GM18873 (cell line): ENCODE data around the gene CLDND2.
A peak's percentile ranks its signal among the peaks of the same experiment; 100 is the strongest.

Experiments used
- ATAC-seq: cut with Tn5 transposase; IDR thresholded peaks from one replicate; pipeline ENCODE4 v1.9.1; 2021; ENCODE audit warnings: mild to moderate bottlenecking, moderate library complexity, moderate number of reproducible peaks; ENCODE audit not compliant: unreplicated experiment, low FRiP score

Gene CLDND2

DNA sequence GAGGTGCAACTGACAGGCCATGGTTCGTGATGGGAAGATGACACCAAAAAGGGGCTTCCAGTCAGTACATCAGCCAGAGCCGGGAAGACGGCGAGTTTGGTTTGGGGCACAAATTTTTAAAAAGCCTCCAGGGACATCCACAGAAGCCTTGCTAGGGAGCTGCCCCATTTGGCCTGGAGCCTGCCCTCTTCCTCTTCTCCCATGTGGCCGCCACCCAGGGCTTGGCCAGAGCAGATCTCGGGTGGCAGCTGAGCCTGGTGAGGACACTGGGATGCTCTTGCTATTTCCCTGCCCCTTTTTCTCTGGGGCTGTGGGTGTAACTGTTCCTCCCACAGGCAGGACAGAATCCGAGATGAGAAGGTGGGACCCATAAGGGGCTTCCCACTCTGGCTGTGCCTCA is 10.9 kb downstream of the CLDND2 start:
- no peak for ATAC-seq

DNA sequence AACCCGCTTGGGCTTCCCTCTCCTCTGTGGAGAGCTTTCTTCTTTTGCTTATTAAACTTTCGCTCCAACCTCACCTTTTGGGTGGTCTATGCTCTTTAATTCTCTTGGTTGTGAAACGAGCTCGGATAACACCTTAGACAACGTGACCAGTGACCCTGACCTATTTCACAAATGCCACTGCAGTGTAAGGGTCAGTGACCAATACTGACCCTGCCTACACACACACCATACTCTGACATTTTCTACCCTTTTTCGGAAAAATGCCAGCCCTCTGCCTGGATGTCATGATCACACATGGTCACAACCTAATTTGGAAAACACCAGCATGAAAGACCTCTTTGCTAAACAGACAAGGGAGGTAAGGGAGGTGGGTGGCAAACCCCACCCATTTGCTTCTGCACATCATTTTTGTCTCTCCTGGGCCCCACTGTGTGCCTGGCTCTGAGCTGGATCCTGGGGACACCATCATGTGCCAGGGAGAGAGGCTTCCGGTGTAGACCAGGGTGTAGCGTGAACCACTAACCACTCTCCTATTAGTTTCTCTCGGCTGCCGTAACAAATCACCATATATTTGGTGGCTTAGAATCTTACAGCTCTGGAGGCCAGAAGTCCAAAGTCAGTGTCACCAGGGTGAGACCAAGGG is 12.5 kb downstream of the CLDND2 start:
- no peak for ATAC-seq

DNA sequence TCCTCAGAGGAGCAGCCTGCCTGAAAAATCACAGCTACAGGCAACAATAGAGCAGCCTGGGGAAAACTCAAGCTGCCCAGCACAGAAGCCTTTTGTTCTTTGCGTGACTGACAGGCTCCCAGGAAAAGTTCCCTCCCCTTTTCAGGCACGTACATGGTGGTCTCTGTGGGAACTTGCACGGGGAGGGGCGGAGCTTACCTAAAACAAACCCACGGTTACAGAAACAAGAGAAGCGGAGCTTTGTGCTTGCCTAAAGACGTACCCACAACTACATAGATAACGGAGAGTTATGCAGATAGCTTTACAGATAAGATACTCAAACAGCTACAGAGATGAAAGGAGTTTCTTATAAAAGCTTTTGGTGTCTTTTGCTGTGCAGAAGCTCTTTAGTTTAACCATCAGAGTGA is 14.1 kb downstream of the CLDND2 start:
- ATAC-seq = no peak

DNA sequence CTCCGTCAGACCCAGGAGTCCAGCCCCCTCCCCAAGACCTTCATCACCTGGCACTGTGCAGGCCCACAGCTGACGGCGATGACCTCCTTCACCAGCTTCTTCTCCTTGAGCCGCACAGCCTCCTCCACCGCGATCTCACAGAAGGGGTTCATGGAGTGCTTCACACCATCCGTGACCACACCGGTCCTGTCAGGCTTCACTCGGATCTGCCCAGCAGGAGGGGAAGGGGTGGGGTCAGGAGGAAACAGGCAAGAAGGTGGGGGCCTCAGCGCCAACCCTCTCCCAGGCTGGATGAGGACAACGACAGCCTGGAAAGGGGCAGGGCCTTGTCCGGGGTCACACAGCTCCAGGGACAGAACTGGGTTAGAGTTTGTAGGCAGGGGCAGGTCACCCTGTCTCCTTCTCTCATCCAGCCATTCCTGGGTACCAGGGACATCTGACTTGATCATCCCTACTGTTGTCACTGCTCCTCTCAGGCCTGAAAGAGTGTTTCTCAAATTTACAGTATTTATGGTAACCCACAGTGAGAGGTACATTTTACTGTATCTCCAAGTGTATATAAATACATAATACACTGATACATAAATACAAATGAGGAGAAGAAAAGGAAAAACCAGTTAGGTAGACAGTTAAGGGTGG is 14.6 kb downstream of the CLDND2 start:
- no peak for ATAC-seq

DNA sequence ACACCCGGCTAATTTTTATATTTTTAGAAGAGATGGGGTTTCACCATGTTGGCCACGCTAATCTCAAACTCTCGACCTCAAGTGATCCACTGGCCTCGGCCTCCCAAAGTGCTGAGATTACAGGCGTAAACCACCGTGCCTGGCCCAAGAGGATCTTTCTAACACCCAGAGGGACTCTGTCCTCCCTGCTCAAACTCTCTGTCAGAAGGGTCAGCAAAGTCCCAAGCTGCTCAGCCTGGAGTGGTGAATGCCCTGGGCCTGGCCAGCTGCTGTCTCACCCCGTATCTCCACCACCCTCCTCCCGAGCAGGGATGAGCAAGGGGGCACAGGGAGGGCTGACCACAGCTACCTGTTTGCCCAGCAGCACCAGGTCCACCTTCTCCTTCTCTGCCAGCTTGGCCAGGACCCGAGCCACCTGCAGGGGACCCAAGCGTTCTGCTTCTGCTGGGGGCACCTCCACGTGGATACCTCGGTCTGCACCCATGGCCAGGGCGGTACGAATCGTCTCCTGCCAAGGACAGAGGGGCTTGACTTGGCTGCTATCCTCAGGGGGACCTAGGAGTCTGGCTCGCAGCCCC is 15.9 kb downstream of the CLDND2 start:
- ATAC-seq = no peak

DNA sequence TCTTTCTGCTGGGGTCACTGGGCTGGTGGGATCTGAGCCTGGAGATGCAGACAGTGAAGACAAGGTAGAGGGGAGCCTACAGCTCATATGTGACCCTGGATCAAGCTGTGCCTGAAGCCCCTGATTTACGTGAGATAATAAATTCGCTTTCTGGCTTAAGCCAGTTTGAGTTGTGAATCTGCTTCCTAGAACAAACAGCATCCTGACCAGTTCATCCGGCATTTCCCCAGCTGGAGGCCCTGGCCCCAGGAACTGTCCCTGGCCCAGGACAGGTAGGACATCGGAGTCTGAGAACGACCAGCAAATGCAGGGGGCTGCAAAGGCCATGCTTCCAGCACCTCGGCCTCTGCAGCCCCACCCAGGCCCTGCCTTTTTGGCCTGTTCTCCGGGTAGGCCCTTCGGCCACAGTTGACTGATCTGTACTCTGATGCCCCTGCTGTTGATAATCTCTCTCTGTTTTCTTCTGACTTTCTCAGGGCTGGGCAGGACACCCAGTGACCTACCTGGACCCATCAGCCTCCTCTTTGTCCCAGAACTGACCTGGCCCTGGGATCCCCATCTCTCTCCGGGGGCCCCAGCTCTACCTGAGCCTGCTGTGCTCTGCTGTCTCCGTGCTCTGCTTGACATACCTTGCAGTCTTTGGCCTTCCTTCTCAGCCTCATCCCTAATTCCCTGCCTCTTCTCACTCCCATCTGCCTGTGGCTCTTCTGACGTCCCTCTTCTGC is 17.4 kb downstream of the CLDND2 start:
- no peak for ATAC-seq

DNA sequence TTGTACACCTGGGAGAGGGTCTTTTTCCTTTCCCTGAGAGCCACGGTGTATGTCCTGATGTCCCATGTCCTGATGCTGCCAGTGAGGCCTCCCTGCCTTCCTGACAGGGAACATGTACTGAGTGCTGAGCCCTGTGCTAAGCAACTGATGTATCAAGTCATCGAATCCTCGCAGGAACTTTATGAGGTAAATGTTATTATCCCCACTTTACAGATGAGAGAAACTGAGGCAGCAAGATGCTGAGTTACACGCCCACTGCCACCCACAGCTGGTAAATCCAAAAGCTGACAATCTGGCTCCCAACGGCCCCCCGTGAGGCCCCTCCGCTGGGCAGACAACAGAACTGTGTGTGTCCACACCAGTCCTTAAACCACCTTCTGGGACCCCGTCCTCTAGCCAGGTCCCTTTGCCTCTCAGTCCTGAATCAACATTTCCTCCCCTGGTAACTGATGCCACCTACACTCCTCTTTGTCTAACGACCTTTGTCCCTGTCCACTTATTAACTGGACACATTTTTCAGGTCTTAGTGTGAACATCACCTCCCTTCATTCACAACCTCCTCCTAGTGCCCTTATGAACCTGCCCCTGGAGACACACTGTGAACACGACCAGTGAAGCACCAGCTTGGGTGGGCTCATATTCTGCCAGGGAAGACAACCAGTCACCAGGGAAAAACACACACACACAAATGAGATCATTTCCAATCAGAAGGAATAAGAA is 21.4 kb downstream of the CLDND2 start:
- ATAC-seq = no peak

DNA sequence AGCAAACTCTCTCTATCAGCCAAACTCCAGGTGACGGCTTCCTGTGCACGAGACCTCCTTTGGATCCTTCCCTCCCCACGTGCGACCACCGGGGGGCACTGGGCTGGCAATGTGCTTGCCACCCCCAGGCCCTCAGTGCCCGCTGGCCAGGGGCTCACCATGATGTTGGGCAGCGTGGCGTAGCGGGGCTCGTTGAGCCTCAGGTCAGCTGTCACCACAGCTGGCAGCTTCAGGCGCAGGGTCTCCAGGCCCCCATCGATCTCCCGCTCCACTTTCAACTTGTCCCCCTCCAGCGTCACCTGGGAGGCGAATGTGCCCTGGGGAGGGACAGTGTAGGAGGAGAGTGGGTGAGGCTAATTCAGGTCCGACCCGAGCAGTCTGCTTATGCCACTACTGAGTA is 22.1 kb downstream of the CLDND2 start:
- ATAC-seq = no peak

DNA sequence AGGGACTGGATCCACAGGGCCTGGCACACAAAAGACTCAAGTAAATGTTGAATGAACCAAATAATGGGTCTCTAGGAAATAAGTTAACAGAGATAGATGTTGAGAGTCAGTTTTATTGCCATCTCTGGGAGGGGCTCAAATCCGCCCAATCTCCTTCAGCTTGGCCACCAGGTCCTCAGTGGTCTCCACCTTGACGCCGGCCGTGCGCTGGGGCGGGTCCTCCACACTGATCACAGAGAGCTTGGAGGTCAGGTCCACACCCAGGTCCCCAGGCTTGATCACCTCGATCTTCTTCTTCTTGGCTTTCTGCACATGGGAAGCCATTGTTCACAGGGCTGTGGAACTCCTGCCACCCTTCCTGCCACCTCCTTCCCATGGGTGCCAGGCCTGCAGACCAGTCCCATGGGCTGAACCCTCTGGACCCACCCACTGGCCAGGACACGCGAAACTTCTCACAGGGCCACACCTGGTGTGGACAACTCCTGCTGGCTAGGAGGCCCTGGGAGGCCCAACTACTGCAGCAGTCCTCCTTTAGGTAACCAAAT is 23.7 kb downstream of the CLDND2 start:
- no peak for ATAC-seq

DNA sequence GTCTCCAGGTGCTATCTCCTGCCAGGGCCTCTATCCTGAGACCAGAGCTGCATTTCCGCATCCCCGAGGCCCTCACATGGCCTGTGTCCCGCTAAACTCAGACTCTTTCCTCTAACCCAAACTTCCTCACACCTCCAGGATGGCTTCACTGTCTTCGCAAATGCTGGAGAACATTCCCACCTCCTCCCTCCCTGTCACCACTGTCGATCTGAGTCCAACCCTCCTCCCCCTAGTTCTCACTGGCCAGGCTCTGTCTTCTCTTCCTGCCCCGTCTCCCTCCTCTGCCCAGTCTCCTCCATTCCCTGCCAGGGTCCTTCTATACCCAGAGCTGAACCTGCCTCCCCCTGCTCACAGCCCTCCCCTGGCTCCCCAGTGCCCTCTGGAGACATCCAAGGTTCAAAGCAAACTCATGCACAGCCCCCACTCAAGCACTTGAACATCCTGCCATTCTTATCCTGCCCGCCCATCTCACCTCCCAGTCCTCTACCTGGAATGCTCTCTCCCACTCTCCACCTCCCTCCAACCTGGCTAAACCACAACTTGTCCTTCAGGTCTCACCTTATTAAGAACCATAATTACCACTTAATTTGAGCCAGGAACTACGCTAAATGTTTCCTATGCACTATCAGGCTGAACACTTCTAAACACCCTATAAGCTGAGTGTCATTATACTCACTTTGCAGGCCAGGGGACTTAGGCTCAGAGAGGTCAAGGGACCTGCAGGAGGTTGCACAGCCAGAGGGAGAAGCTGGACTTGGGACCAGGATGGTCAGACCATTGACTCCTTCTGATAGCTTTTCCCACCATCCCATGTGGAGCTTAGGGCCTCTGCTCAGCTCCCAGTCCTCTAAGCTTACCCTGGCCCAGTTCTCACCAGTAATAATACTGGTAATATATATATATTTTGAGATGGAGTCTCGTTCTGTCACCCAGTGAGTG is 25.9 kb downstream of the CLDND2 start:
- ATAC-seq = no peak

DNA sequence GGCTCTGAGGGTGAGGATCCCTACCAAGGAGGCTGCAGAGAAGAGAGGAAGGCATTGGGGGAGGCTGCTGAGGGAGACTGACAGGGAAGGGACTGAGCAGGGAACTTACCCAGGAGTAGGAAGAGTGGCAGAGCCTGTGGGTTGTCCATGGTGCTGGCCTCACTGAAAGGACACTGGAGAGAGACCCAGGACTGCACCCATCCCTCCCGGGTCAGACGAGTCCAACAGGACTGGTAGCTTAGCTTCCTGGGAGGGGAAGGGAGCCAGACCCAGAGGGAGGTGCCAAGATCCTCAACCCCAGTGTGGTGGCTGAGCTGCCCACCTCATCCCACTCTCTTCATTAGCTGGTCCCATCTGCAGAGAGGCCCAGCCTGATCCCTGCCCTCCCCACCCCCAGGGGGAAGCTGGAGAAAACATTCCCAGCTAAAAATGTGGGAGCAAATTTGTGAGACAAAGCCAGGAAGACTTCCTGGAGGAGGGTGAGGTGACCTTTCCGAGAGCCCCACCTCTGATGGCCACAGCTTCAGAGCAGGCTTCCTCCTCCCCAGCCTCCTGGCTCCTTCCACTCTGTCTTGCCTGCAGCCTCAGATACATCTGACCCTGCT is 26.7 kb downstream of the CLDND2 start, which contains the start of gene VSIG10L:
TSS of gene VSIG10L (minus strand) at position 164 of the 605 bp plus-strand sequence. CDS start at position 149, 15 bp downstream.
- no peak for ATAC-seq

DNA sequence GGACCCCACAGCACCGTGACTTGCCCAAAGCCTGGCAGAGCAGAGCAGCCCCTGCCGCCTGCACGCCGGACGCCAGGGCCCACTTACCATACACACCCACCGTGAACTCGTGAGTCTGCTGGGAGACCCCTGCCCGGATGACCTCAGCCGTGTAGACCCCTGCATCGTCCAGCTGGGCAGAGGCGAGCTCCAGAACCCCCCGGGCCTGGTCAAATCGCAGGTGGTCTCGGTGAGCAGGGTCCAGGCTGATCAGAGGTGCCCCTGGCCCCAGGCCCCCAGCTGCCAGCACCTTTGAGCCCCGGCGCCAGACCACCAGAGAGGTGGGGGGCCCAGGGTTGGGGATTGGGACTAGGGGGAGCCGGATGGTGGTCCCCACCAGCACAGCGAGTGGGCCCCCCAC is 27.7 kb downstream of the CLDND2 start:
- no peak for ATAC-seq

DNA sequence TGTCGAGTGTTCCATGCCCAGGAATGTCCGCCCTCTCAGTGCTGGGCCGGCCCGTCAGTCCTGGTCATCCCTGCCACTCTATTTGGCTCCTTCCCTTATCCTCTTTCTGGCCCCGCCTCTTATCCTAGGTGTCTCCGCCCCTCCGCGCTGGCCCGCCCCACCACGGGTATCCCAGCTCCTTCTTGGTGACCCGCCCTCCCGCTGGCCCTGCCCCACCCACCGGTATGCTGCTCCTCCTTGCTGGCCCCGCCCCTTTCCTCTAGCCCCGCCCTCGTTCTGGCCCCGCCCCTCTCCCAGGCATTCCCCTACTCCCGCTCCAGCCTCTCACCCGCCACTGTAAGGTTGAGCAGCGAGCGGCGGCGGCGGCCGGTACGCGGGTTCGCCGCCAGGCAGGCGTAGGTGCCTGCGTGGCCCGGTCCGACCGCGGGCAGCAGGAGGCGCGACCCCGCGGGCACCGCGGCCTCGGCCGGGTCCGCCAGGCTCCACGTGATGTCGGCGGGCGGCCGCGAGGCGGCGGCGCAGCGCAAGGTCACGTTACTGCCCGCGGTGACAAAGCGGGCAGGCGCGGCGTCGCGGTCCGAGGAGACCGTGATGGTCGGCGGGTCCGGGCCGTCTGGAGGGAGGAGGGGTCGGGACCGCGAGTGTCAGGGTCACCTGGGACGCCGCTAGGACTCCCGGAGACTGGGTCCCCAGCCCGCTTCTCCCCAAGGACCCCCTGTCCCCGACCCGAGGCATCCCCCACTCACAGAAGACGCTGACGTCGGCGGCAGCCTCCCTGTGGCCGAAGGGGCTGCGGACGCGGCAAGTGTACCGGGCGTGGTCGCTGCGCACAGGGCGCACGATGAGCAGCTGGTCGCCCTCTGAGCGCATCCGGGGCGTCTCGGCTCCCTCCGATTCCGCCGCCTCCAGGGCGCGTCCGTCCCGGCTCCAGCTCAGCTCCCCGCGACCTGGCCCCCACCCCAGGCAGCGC is 28.8 kb downstream of the CLDND2 start:
- ATAC-seq = peak; percentile 26

DNA sequence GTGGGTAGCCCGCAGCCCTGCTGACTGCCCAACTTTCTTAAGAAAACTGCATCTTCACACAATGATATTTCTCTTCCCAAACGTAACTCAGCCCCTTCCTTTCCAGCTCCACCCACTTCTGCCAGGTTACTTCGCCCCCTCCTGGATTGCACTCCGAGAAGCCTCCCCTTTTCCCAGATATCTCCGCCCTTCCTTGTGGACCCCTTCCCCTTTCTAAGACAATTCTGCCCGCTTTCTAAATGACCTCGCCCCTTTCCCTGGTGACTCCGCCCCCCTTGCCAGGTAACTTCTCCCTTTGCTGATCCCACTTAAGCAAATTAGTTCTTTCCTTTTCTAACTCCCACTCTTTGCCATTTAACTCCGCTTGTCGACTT is 29.5 kb downstream of the CLDND2 start:
- ATAC-seq = peak; percentile 4

DNA sequence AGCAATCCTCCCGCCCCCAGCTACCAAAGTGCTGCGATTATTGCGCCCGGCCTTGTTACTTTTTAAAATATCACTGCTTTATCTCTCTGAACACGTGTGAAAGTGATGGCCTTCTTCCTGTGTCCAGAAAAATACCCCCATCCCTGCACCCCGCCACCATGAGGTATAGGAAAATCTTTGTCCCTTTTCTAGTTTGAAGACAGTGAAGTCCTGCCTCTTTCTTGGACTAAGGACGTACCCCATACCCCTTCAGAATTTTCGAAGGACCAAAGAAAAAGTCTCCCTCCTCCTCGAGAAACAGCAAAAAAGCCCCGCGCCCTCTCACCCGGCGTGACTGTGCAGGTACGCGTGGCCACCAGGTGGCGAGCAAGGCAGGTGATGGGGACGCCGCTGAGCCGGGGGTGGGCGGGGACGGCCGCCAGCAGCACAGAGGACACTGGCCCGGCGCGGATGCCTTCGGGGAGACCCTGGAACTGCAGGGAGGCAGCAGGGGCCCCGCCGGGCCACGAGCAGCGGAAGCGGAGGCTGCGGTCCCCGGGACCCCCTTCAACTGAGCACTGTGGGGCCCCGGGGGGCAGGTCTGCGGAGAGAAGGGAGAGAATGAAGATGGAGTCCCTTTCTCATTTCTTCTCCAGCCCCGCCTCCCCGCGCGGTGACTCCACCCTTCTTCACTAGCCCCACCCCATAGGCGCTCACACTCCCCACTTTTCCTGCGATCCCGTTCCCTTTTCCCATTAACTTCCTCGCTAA is 30.1 kb downstream of the CLDND2 start:
- ATAC-seq = peak; percentile 40

DNA sequence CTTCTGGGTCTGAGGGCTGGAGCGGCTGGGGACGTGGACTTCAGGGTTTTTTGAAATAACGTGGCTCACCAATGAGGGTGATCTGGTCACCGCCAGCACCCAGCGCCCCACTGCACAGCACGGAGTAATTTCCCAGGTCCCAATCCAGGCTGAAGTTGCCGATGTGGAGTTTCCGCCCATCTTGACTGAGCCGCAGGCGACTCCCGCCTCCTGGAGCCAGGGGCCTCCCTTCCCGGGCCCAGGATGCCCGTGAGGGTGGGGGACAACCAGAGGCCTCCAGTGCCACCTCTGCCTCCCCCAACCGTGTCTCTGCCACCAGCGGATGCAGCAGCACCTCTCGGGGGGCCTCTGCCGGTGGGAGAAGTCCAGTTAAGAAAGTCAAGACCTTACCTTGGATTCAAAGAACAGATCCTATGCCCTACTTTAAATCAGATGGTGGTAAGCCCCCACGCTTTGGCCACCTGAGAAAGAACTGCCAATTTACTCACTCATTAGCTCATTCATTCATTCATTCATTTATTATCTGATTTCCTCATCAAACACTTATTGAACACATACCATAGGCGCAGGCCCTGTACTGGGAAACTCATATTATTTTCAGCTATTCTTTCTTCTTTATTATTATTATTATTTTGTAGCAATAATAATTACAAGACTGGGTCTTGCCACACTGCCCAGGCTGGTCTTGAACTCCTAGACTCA is 30.8 kb downstream of the CLDND2 start:
- ATAC-seq = no peak
